ENCODE data around the gene LEMD3.
A peak's percentile ranks its signal among the peaks of the same experiment; 100 is the strongest.

The LEMD3 gene

DNA sequence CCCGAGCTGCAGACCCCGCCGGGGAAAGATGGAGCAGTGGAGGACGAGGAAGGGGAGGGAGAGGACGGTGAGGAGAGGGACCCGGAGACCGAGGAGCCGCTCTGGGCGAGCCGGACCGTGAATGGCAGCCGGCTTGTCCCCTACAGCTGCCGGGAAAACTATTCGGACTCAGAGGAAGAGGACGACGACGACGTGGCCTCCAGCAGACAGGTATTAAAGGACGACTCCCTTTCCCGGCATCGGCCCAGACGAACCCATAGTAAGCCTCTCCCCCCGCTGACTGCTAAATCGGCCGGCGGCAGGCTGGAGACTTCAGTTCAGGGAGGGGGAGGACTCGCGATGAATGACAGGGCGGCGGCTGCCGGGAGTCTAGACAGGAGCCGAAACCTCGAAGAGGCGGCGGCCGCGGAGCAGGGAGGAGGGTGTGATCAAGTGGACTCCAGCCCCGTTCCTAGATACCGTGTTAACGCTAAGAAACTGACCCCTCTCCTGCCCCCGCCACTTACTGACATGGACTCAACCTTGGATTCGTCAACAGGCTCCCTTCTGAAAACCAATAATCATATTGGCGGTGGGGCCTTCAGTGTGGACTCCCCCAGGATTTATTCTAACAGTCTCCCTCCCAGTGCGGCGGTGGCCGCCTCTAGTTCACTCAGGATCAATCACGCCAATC, 962 bp downstream of the LEMD3 start:
- DNase-seq (ENCODE audit: low read depth) = peak; percentile 22

DNA sequence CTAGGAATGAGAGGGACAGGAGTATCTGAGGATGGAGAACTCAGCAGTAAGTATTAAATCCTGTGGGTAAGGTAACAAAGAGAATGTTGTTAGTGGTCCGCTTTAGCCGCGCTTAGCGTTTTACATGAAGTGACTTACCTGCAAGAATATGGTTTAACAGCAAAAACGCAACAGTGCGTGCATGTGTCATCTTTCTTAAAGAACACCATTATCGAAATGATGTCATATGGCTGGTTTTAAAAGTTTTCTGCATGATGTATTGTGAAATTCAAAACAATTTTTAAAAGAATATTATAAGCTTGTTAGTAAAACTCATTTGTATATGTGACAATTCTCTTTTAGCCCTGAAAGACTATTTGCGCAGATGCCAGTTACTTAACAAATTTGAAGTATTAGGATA, 1.7 kb downstream of the LEMD3 start:
- DNase-seq (ENCODE audit: low read depth) = no peak

DNA sequence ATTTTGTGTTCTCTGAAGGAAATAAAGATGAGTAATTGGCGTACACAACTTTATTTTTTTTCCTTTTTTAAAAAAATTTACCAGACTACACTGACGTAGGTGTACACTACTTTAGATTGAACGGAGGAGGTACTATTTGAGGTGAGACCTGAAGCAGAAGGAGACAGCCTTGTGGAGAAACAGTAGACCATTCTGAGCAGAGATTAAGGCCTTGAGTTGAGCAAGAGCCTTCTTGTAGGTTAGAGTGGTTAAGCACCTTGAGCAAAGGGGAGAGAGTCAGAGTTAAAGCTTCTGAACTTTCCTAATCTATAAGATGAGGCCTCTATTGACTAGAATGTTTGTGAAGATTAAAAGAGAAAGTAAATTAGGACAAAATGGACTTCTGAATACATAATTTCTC, 2.5 kb downstream of the LEMD3 start:
- DNase-seq (ENCODE audit: low read depth) = no peak

DNA sequence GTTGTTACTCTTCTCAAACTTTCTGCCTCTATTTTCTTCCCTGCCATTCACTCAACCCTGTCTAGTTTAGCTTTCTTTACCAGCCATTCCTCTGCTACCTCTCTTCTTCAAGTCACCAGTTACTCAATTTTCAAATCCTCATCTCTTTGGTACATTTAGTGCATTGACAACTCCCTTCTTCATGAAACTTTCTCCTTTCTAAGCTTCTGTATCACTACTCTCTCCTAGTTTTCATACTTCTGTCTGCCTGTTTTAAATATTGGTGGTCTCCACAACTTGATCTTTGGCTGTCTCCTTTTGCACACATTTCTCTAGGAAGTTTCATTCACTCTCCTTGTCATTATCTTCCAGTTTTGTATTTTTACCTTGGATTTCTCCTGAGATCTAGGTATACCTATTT, 6.0 kb downstream of the LEMD3 start:
- DNase-seq (ENCODE audit: low read depth) = no peak

DNA sequence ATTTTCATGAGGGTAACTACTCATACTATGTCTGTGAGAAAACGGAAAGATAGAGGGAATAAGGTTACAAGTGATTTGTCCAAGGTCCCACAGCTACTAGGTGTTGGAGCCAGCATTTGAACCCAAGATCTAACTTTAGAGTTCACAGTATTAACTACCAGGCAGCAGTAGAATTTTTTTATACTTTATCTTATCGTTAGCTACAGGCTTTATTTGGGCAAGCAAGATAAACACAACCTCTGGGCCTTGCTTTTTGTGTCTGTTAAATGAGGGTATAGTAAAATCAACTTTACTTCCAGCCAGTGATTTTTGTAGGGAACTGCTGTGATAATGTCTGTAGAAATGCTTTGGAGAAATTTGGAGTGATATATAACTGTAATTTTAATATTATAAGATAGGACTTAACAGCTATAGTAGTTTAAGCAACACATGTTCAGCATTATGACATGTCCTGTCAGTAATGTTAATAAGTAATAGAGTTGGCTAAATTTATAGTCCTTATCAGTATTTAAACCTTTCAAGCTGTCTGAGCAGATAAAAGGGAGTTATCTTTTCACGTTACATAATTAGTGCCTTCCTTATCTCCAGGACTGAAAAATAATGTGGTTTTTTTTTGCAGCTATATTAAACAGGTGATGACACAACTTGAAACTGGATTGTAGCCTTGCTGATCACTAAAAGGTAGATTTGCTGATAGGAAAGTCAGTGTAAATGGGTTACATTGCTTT, 12.8 kb downstream of the LEMD3 start:
- no peak for DNase-seq (ENCODE audit: low read depth)

DNA sequence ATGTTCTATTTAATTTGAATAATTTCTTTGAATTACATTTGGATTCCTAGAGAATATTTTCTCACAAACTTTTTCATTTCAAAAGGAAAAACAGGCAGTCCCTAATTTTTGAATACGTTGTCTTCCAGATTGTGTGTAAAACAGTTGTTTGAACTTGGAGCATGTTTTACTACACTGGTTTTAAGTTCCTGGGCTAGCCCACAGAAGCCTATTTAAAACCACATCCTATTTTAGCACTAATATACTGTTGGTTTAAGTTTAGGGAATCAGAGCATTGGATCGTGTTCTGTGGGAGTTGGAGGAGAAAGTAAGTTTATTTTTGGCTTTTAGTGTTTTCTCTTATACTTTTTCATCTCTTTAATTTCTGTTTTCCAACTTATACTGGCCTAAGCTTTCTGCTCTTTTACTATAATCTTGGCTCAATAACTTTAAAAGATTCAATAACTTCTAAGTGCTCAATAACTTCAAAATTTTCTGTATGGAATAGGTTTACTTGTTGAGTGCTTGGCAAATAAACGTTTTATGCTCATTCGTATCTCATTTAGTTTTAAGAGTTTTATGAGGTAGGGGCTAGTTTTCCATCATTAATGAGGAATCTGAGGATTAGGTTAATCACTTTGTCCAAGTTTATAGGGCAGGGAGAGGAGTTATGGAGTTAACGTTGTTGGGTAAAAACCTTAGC, 14.9 kb downstream of the LEMD3 start:
- DNase-seq (ENCODE audit: low read depth) = no peak

DNA sequence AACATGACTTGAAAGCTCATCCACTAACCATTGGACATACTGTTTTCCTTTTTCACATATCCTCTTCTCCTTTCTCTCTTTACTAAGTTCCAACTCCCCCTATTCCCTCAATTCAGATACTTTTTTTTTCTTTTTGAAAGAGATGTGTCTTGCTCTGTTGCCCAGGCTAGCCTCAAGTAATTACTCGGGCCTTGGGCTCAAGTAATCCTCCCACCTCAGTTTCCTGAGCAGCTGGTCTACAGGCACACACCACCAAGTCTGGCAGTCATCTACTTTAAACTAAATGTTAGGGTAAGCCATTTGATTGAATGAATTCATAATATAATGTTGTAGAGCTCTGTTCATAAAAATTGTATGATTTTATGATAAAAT, 15.5 kb downstream of the LEMD3 start:
- DNase-seq (ENCODE audit: low read depth) = no peak

DNA sequence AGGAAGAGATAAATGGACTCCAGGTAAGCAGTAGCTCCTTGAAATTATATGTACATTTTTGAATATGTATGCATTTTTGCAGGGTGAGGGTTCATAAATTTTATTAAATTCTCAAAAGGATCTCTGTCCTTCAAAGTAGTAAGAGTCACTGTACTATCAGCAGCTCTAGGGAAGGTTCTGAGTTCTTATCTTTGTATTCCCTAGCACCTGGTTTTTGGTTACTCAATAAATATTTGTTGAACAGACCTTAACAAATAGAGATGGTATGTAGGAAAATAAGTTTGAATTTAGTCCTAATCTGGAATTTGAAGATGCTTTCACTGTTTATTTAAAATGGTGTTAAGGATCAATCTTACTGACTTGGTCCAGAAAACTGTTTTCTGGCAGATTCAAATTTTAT, 18.3 kb downstream of the LEMD3 start:
- DNase-seq (ENCODE audit: low read depth) = no peak

DNA sequence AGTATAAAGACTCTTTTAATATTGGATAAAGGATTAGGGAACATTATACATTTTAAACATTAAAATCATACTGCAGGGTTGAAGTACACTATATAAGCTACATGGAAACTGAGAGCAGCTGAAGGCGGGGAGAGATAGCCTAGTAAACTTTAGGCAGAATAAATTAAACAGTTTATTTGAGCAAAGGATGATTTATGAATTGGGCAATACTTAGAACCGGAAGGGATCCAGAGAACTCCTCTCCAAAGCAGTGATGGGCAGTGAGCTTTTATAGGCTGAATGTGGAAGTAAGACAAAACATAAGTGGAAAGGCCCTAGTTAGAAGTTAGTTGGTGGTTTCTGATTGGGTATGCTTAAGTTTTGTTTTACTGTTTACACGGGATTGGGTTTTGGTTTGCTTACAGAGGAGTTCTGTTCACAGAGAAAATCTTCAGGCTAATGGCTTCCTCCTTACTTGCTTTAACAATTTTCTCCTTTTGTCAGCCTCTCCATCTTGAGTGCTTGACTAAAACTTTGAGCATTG, 18.9 kb downstream of the LEMD3 start:
- DNase-seq (ENCODE audit: low read depth) = no peak

DNA sequence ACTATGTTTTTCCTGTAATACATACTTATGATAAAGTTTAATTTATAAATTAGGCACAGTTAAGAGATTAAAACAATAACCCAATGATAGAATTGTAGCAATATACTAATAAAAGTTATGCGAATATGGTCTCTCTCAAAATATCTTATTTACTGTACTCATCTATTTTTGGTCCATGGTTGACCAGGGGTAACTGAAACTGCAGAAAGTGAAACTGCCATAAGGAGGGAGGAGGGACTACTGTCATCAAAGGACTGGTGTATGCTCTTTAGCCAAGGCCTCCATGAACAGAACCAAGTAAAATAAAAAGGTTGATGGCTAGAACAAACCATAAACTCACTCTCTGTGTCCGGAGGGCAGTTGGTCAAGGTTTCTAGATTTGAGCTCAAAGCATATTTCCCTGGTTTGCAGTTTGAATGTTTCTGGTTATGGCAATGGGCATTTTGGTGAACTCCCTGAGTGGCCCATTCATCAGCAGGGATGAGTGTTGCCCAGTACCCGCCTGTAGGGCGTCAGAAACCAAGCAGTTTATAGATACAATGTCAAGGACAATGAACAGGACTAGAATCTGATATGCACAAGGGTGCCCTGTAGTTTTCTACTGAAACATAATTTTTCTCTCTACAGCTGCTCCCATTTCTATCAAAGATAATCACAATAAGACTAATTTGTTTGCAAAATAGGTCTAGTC, 19.8 kb downstream of the LEMD3 start:
- no peak for DNase-seq (ENCODE audit: low read depth)

DNA sequence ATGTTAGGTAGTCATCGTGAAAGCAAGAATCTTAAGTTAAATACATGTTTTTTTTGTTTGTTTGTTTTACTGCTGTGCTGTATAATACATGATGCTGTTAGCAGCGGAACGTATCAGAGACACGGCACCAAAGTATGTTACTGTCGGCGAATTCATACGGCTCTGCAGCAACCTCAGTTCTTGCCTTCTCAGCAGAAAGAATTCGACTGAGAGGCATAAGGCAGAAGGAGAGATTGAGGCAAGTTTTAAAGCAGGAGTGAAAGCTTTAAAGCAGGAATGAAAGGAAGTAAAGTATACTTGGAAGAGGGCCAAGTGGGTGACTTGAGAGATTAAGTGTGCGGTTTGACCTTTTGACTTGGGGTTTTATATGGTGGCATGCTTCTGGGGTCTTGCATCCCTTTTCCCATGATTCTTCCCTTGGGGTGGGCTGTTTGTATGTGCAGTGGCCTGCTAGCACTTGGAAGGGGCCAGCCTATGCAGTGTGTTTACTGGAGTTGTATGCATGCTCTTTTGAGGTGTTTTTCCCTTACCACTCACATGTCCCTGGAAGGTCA, 23.7 kb downstream of the LEMD3 start:
- no peak for DNase-seq (ENCODE audit: low read depth)

DNA sequence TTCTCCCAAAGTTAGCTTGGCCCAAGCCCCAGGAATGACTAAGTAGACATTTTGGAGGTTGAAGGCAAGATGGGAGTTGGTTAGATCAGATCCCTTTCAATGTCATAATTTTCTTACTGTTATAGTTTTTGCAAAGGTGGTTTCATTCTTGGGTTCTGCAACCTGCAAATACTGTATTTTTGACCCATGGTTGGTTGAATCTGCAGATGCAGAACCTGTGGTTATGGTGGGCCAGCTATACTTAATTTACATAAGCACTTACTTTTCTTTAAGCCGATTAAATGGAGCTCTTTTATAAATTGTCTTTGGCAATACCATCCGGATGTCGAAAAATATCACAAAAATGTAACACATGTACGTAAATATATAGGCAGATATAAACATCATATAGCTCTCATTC, 25.6 kb downstream of the LEMD3 start:
- DNase-seq (ENCODE audit: low read depth) = no peak

DNA sequence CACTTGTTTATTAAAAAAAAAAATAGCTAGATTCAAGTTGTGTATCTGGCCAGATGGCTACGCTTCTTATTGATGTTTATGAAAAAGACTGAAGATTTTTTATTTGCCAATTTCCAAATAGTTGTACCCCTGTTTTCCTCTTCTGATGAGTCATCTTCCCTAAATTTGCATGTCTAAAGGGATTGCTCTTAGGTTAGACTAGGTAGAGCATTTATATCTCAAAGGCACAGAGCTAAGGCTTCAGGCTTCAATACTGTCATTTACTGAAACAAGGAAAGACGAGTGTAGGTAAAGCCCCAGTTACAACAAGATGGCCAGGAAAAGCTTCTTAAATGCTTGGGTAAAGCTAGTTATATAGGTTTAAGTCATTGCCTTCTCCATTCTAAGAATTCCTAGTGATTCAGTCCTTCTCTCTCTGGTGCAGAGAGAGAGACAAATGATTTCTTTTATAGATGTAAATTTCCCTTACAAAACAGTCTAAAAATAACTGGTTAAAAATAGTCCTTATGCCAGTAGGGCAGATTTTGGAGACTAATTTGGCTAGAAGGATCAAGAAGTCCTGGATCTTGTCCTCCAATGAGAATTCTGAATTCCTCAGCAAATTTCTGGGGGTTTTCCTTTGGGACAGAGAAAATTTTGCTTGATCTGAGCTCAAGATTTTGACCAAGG, 26.1 kb downstream of the LEMD3 start:
- DNase-seq (ENCODE audit: low read depth) = no peak

DNA sequence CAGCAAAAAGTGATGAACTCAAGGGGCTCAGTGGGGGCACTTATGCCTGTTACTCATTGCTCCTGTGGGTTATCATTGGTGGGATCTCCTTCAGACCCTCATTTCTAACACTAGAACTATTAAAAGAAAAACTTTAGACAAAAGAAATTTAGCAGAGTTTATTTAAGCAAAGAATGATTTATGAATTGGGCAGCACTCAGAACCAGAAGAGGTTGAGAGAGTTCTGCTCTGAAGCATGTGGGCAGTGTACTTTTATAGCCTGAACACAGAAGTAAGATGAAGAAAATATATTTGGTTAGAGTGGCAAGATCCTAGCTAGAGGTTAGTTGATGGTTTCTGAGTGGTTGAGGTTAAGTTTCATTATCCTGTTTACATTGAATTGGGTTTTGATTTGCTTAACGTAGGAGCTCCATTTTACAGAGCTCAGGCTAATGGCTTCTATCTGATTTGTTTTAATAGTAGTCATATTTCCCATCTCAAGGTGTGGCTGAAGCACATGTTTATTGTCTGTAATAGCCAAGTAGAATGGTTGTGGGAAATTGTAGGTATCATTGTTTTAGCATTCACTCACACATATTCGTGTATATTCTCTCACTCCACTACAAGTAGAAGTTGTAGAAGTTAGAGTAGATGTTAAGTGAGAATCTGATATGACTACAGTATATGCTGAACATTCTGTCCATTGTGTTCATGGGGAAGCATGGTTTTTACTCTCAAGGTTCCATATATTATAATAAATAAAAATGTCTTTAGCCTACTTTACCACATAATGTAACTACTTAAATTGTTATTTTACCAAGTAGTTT, 27.6 kb downstream of the LEMD3 start:
- no peak for DNase-seq (ENCODE audit: low read depth)

DNA sequence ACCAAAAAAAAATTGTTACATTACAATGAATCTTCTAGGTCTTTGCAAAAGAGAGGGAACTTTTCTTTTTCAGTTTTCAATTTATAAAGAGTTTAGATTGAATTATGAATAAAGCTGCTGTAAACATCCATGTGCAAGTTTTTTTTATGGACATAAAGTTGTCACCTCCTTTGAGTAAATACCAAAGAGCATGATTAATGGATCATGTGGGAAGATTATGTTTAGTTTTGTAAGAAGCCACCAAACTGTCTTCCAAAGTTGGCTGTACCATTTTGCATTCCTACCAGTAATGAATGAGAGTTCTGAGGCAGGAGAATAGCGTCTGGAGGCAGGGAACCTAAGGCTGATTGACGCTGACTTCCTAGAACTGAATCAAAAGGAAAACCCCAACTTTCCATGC, 30.2 kb downstream of the LEMD3 start:
- no peak for DNase-seq (ENCODE audit: low read depth)

DNA sequence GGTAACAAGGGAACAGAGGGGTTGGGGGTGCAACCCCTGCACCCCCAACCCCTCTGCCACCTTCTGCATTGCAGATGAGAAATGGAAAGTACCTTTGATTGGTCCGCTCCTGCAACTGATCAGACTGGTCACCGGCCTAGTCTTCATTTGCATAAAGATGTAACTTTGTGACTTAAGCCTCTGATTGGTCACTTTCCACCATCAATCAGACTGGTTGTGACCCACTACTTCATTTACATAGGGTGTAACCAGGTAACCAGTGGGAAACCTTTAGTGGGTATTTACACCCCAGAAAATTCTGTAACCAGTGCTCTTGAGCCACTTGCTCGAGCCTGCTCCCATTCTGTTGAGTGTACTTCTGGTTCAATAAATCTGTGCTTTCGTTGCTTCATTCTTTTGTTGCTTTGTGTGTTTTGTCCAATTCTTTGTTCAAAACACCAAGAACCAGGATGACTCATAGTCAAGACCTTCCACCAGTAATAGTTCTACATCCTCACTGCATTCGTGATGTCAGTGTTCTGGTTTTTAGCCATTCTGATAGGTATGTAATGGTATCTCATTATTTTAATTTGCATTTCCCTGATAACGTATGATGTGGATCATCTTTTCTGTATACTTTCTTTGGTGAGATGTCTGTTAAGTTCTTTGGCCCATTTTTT, 30.8 kb downstream of the LEMD3 start:
- no peak for DNase-seq (ENCODE audit: low read depth)

DNA sequence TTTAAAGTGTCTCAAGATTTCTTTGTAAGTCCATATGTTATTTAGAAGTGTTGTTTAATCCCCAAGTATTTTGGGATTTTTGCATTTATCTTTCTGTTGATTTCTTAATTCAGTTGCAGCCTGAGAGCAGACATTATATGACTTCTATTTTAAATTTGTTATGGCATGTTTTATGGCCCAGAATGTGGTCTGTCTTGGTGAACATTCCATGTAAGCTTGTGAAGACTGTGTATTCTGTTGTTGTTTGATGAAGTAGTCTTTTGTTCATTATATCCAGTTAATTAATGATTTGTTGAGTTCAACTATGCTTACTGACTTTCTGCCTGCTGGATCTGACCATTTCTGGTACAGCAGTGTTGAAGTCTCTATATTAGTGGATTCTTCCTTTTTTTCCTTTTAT, 34.0 kb downstream of the LEMD3 start:
- no peak for DNase-seq (ENCODE audit: low read depth)

DNA sequence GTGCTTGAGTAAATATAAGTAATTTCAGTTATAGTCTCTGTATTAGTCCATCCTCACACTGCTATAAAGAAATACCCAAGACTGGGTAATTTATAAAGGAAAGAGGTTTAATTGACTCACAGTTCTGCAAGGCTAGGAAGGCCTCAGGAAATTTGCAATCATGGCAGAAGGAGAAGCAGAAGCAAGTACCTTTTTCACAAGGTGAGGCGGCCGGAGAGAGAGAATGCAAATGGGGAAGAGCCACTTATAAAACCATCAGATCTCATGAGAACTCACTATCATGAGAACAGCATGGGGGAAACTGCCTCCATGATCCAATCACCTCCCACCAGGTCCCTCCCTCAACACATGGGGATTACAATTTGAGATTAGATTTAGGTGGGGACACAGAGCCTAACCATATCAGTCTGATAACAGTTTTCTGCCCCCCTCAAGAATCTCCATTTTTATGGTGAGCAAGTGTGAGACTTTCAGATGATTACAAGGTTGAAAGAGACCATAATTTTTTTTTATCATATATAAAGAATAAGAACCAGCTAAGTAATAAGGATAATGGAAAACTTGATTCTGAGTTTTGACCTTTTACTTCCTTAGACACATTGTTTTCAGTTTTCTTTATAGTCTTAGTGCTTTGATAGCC, 35.6 kb downstream of the LEMD3 start:
- DNase-seq (ENCODE audit: low read depth) = no peak

DNA sequence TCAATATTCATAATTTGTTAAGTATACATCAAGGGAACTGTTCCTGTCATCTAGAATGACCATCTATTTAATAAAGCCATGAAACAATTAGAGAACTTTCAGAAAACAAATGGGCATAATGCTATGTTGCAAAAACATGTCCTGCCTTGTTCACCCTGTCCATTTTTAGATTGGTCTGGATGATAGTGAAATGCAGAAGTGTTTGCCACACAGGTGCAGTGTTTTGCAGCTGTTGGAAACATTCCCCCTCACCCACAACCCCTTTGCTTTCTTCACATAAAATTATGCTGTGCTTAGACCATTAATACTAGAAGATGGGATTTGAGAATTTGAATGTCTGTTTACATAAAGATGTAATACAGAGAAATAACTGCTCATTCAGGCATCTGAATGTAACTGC, 36.5 kb downstream of the LEMD3 start:
- DNase-seq (ENCODE audit: low read depth) = no peak

DNA sequence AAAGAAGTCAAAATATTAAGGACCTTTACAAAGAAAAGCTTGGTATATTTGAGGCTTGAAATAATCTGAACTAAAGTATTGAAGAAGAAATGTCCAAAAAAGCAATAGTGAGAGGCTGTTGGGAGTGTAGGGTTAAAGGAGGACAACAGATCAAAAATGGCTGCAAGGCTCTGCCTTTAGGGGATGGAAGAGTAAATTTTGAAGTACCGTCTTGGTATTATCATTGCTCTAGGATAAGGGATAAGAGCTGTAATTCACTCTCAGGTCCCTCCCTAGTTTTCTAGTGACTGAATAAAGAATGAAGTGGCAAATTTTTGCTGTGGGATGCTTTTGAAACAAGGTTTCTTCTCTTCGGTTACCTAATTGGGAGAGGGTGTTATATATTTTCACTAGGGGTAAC, 38.7 kb downstream of the LEMD3 start:
- no peak for DNase-seq (ENCODE audit: low read depth)

Measured in stimulated activated CD8-positive, alpha-beta memory T cell treated with anti-CD3 and anti-CD28 coated beads, Interleukin-7, amount 100 ng/mL, for 24 hours (primary cell).